Measurements from ENCODE around the gene CDH22. TPM values are rescaled to one million over a fixed set of nuclear protein-coding genes. Genes with fewer than 3 reads are reported as not detected.
A peak's percentile ranks its signal among the peaks of the same experiment; 100 is the strongest.

Gene CDH22
- total RNA-seq, 2 donors from 2014 or later: 0.09 to 0.17 TPM

GRCh38 chr20:46277602-46278001, 30.7 kb downstream of the CDH22 start:
- no peak for ATAC-seq
- DNase-seq: no peak
- intact Hi-C loops (cut with DNase I, micrococcal nuclease): no loop called here

GRCh38 chr20:46276531-46276930, 31.8 kb downstream of the CDH22 start:
- DNase-seq: no peak
- ATAC-seq: no peak
- intact Hi-C loops (cut with DNase I, micrococcal nuclease): no loop called here

- no peak for ATAC-seq
- no peak for DNase-seq
- intact Hi-C loops (cut with DNase I, micrococcal nuclease): no loop called here
Measured at GRCh38 chr20:46275091-46275490, 33.2 kb downstream of the CDH22 start.

GRCh38 chr20:46273717-46274116, 34.6 kb downstream of the CDH22 start:
- DNase-seq (no peak), ATAC-seq (no peak)
- intact Hi-C loops (cut with DNase I, micrococcal nuclease): no loop called here

- DNase-seq (no peak), ATAC-seq (no peak)
- intact Hi-C loops (cut with DNase I, micrococcal nuclease): no loop called here
Measured at GRCh38 chr20:46272389-46273047, 35.8 kb downstream of the CDH22 start.

- no peak for DNase-seq
- intact Hi-C loops (cut with DNase I, micrococcal nuclease): no loop called here
- no peak for ATAC-seq
Measured at GRCh38 chr20:46270977-46271744, 37.1 kb downstream of the CDH22 start.

- DNase-seq (no peak), ATAC-seq (no peak)
- intact Hi-C loops (cut with DNase I, micrococcal nuclease): no loop called here
Measured at GRCh38 chr20:46269372-46269771, 38.9 kb downstream of the CDH22 start.

- ATAC-seq (no peak), DNase-seq (no peak)
- intact Hi-C loops (cut with DNase I, micrococcal nuclease): no loop called here
Measured at GRCh38 chr20:46268662-46269061, 39.6 kb downstream of the CDH22 start.

- ATAC-seq (no peak), DNase-seq (no peak)
- intact Hi-C loops (cut with DNase I, micrococcal nuclease): no loop called here
Measured at GRCh38 chr20:46268131-46268614, 40.1 kb downstream of the CDH22 start.

- DNase-seq (no peak), ATAC-seq (no peak)
Measured at GRCh38 chr20:46267108-46268105, 40.9 kb downstream of the CDH22 start.

GRCh38 chr20:46265539-46265938, 42.8 kb downstream of the CDH22 start:
- intact Hi-C loops (cut with DNase I, micrococcal nuclease): no loop called here
- ATAC-seq: no peak

More at GRCh38 chr20:46267108-46268105, 40.9 kb downstream of the CDH22 start:
- intact Hi-C loops (cut with DNase I, micrococcal nuclease): no loop called here

GRCh38 chr20:46264391-46265266, 43.7 kb downstream of the CDH22 start:
- intact Hi-C loops (cut with DNase I, micrococcal nuclease): no loop called here
- peak; percentile 60 for ATAC-seq
- peak in 1 of 2 donors; percentile 17 for DNase-seq

More at GRCh38 chr20:46265539-46265938, 42.8 kb downstream of the CDH22 start:
- no peak for DNase-seq

GRCh38 chr20:46261456-46262253, 46.6 kb downstream of the CDH22 start:
- intact Hi-C loops (cut with DNase I, micrococcal nuclease): no loop called here
- DNase-seq (no peak), ATAC-seq (no peak)

GRCh38 chr20:46260936-46261454, 47.3 kb downstream of the CDH22 start:
- ATAC-seq: no peak
- intact Hi-C loops (cut with DNase I, micrococcal nuclease): no loop called here
- DNase-seq: no peak

- DNase-seq (no peak), ATAC-seq (no peak)
- intact Hi-C loops (cut with DNase I, micrococcal nuclease): no loop called here
Measured at GRCh38 chr20:46260480-46260879, 47.8 kb downstream of the CDH22 start.

- intact Hi-C loops (cut with DNase I, micrococcal nuclease): no loop called here
- no peak for DNase-seq
- no peak for ATAC-seq
Measured at GRCh38 chr20:46259260-46259859, 48.9 kb downstream of the CDH22 start.

GRCh38 chr20:46257887-46258286, 50.4 kb downstream of the CDH22 start:
- DNase-seq (no peak), ATAC-seq (no peak)
- intact Hi-C loops (cut with DNase I, micrococcal nuclease): no loop called here
